GM19099 (cell line): ENCODE results near the gene GOLIM4.

ENCODE experiments used
- POLR2A ChIP-seq: IDR thresholded peaks from 3 replicates; pipeline ENCODE4 v1.6.1; 2011; ENCODE audit warnings: low read depth; ENCODE audit not compliant: insufficient read length; ENCODE audit errors: extremely low read depth

The GOLIM4 gene

GRCh38 chr3:168070919-168071318 is 24.8 kb downstream of the GOLIM4 start:
- TF ChIP-seq POLR2A = no peak

- TF ChIP-seq POLR2A = no peak
Measured at GRCh38 chr3:168068346-168068745, 27.4 kb downstream of the GOLIM4 start.

- no peak for TF ChIP-seq POLR2A
Measured at GRCh38 chr3:168066882-168067281, 28.8 kb downstream of the GOLIM4 start.

GRCh38 chr3:168065569-168065968 is 30.2 kb downstream of the GOLIM4 start:
- no peak for TF ChIP-seq POLR2A

- no peak for TF ChIP-seq POLR2A
Measured at GRCh38 chr3:168063122-168063521, 32.6 kb downstream of the GOLIM4 start.

GRCh38 chr3:168062679-168063078 is 33.0 kb downstream of the GOLIM4 start:
- TF ChIP-seq POLR2A = no peak

GRCh38 chr3:168061332-168061996 is 34.3 kb downstream of the GOLIM4 start:
- TF ChIP-seq POLR2A = no peak

GRCh38 chr3:168060317-168060716 is 35.4 kb downstream of the GOLIM4 start:
- no peak for TF ChIP-seq POLR2A

GRCh38 chr3:168058481-168058880 is 37.2 kb downstream of the GOLIM4 start:
- TF ChIP-seq POLR2A = no peak

- no peak for TF ChIP-seq POLR2A
Measured at GRCh38 chr3:168054447-168054846, 41.3 kb downstream of the GOLIM4 start.

GRCh38 chr3:168053115-168053514 is 42.6 kb downstream of the GOLIM4 start:
- TF ChIP-seq POLR2A = no peak

GRCh38 chr3:168052515-168052914 is 43.2 kb downstream of the GOLIM4 start:
- TF ChIP-seq POLR2A = no peak

- TF ChIP-seq POLR2A = no peak
Measured at GRCh38 chr3:168051531-168052471, 43.9 kb downstream of the GOLIM4 start.

- no peak for TF ChIP-seq POLR2A
Measured at GRCh38 chr3:168051070-168051469, 44.7 kb downstream of the GOLIM4 start.

- TF ChIP-seq POLR2A = no peak
Measured at GRCh38 chr3:168049367-168049974, 46.3 kb downstream of the GOLIM4 start.
